Endothelial cell of umbilical vein (primary cell): ENCODE results near the gene PAX5. TPM values are rescaled to one million over a fixed set of nuclear protein-coding genes. Genes with fewer than 3 reads are reported as not detected.

ENCODE experiments used
- BruUV-seq: library from RNA; stranded (reverse); fragments of 400-500 nt; replicated peaks from 2 replicates; lab custom pipeline; 2021; lab: Mats Ljungman, UMichigan
- CTCF ChIA-PET: fragments of 300-600, 350-600 bp; sonication (Branson Sonifier 250); formaldehyde crosslinking; loops from one replicate; lab custom pipeline; 2021; ENCODE audit warnings: antibody characterized with exemption, inconsistent platforms; lab: Charles Lee
- POLR2A ChIA-PET: fragments of 300-600, 350-600 bp; sonication (Branson Sonifier 250); formaldehyde crosslinking; loops from one replicate; lab custom pipeline; 2021; ENCODE audit warnings: antibody characterized with exemption, inconsistent platforms; lab: Charles Lee
- DNase-seq: peaks from one replicate; pipeline ENCODE4 v3.0.0-alpha.2; 2011; ENCODE audit warnings: low read depth, low spot score
- FAIRE-seq: peaks from 2 replicates; lab custom pipeline; 2011; peaks lifted over from hg19 to GRCh38; lab: Jason Lieb, UNC
- H2AFZ ChIP-seq: 2 replicates; pipeline ENCODE4 v1.6.0; 2012; ENCODE audit warnings: low read depth, low read length, control low read depth, inconsistent platforms
- H3K27ac ChIP-seq: 2 replicates; pipeline ENCODE4 v1.5.1; 2011; ENCODE audit warnings: low read depth, mild to moderate bottlenecking, control low read depth, low read length, moderate library complexity; ENCODE audit not compliant: insufficient read depth
- H3K27me3 ChIP-seq, 2 experiments: 2 replicates each; pipeline versions ENCODE4 v1.6.0 to v1.6.1; 2011; ENCODE audit warnings: low read length in 2 of 2, mixed read lengths in 1 of 2; ENCODE audit not compliant: control insufficient read depth in 2 of 2, insufficient read depth in 2 of 2
- H3K36me3 ChIP-seq, 2 experiments: 2 replicates in 1 of 2; 3 replicates in 1 of 2; pipeline ENCODE4 v1.5.1; 2011; ENCODE audit warnings: low read length in 2 of 2, mild to moderate bottlenecking in 1 of 2, moderate library complexity in 1 of 2; ENCODE audit not compliant: control insufficient read depth in 2 of 2, insufficient read depth in 2 of 2; ENCODE audit errors: extremely low read depth in 1 of 2
- H3K4me1 ChIP-seq: 3 replicates; pipeline ENCODE4 v1.5.1; 2011; ENCODE audit warnings: mild to moderate bottlenecking, low read length; ENCODE audit not compliant: control insufficient read depth, insufficient read depth; ENCODE audit errors: extremely low read depth
- H3K4me2 ChIP-seq: 2 replicates; pipeline ENCODE4 v1.6.1; 2011; ENCODE audit warnings: low read length, control low read depth, mixed read lengths; ENCODE audit not compliant: insufficient read depth
- H3K4me3 ChIP-seq, 3 experiments: fragments of 200-600 bp in 1 of 3; sonication (generic), shearing (Covaris generic) in 1 of 3; replicated peaks in 1 of 3; 2 replicates each; pipeline ENCODE4 v1.5.1; 2011 to 2016; ENCODE audit warnings: control low read depth in 3 of 3, low read length in 3 of 3, mild to moderate bottlenecking in 2 of 3, inconsistent platforms in 1 of 3, low read depth in 1 of 3, moderate library complexity in 1 of 3; ENCODE audit not compliant: insufficient read depth in 1 of 3
- H3K79me2 ChIP-seq: 2 replicates; pipeline ENCODE4 v1.6.0; 2012; ENCODE audit warnings: low read length, inconsistent platforms; ENCODE audit not compliant: control insufficient read depth, insufficient read depth
- H3K9ac ChIP-seq: replicated peaks from 2 replicates; pipeline ENCODE3; 2011; ENCODE audit warnings: low read length, control low read depth; ENCODE audit not compliant: insufficient read depth; ENCODE audit errors: extremely low read depth
- H3K9me1 ChIP-seq: replicated peaks from 3 replicates; pipeline ENCODE4 v1.6.0; 2011; ENCODE audit warnings: mild to moderate bottlenecking, low read length; ENCODE audit not compliant: control insufficient read depth, insufficient read depth; ENCODE audit errors: extremely low read depth
- H3K9me3 ChIP-seq: replicated peaks from 2 replicates; pipeline ENCODE4 v1.5.1; 2012; ENCODE audit warnings: low read length, inconsistent platforms; ENCODE audit not compliant: control insufficient read depth, insufficient read depth
- H4K20me1 ChIP-seq: replicated peaks from 2 replicates; pipeline ENCODE3; 2011; ENCODE audit warnings: mild to moderate bottlenecking, low read length; ENCODE audit not compliant: control insufficient read depth, insufficient read depth; ENCODE audit errors: extremely low read depth
- EZH2 ChIP-seq: IDR thresholded peaks from 2 replicates; pipeline ENCODE4 v1.6.1; 2012; ENCODE audit warnings: borderline replicate concordance, low read depth, mild to moderate bottlenecking, moderate library complexity, low read length, inconsistent platforms; ENCODE audit not compliant: severe bottlenecking
- FOS ChIP-seq: IDR thresholded peaks from 2 replicates; pipeline ENCODE4 v1.6.1; 2011; ENCODE audit warnings: mild to moderate bottlenecking, low read length, moderate library complexity, borderline replicate concordance; ENCODE audit not compliant: insufficient read depth
- GATA2 ChIP-seq: IDR thresholded peaks from 2 replicates; pipeline ENCODE4 v1.7.0; 2011; ENCODE audit warnings: low read depth, mild to moderate bottlenecking, moderate library complexity, mixed read lengths, low read length; ENCODE audit not compliant: insufficient read length, insufficient read depth
- JUN ChIP-seq: IDR thresholded peaks from 2 replicates; pipeline ENCODE4 v1.6.1; 2011; ENCODE audit warnings: borderline replicate concordance, low read depth; ENCODE audit not compliant: insufficient read length, insufficient read depth
- MYC ChIP-seq: IDR thresholded peaks from one replicate; pipeline ENCODE4 v1.6.1; 2011; ENCODE audit warnings: mild to moderate bottlenecking, low read depth, low read length
- POLR2A ChIP-seq: IDR thresholded peaks from 2 replicates; pipeline ENCODE4 v1.6.1; 2012; ENCODE audit warnings: low read depth, mild to moderate bottlenecking, control low read depth, low read length
- POLR2AphosphoS5 ChIP-seq: IDR thresholded peaks from 2 replicates; pipeline ENCODE4 v1.6.1; 2012; ENCODE audit warnings: low read depth, mild to moderate bottlenecking, control low read depth, low read length, moderate library complexity; ENCODE audit not compliant: insufficient read depth
- dilution Hi-C: fragments of 300-500 bp; cut with MboI; formaldehyde crosslinking; loops from one replicate; pipeline ENCODE4 v1.15.0; 2019; ENCODE audit warnings: low sequenced_read_pairs; ENCODE audit not compliant: extremely low pct_ligation_motif_present
- intact Hi-C: fragments of 100-400 bp; cut with micrococcal nuclease; formaldehyde crosslinking; loops from one replicate; pipeline ENCODE4 v1.10.0; 2022
- polyA plus RNA-seq, 4 experiments: library from polyadenylated mRNA; depleted of rRNA in 3 of 4; stranded (reverse) in 3 of 4; unstranded in 1 of 4; fragments of >200 nt; gene quantifications; 2 replicates each; pipeline versions ENCODE4 v1.2.1 to v1.2.3, GENCODE V29; 2011 to 2012; ENCODE audit warnings: missing spikeins in 1 of 4
- total RNA-seq: library from RNA; stranded (reverse); gene quantifications from 2 replicates; pipeline ENCODE4 v1.2.3, GENCODE V29; 2021
- TF ChIP-seq, protein P1 (sequence below), 2 donors: IDR thresholded peaks; 1 replicate in 1 of 2; 2 replicates in 1 of 2; pipeline ENCODE4 v1.5.1; 2011; ENCODE audit warnings: low read length in 2 of 2, mild to moderate bottlenecking in 2 of 2, moderate library complexity in 2 of 2, control low read depth in 1 of 2, inconsistent platforms in 1 of 2, low read depth in 1 of 2; ENCODE audit not compliant: insufficient read depth in 1 of 2; ENCODE audit errors: extremely low read depth in 1 of 2
- TF ChIP-seq, protein P2 (sequence below): IDR thresholded peaks from 2 replicates; pipeline ENCODE4 v1.6.1; 2011; ENCODE audit not compliant: insufficient read depth, insufficient read length

PAX5 gene
- total and polyA plus RNA-seq, 2 donors (not counting 3 experiments of a cell fraction or from before 2014, with no cell fraction given) = not detected

DNA sequence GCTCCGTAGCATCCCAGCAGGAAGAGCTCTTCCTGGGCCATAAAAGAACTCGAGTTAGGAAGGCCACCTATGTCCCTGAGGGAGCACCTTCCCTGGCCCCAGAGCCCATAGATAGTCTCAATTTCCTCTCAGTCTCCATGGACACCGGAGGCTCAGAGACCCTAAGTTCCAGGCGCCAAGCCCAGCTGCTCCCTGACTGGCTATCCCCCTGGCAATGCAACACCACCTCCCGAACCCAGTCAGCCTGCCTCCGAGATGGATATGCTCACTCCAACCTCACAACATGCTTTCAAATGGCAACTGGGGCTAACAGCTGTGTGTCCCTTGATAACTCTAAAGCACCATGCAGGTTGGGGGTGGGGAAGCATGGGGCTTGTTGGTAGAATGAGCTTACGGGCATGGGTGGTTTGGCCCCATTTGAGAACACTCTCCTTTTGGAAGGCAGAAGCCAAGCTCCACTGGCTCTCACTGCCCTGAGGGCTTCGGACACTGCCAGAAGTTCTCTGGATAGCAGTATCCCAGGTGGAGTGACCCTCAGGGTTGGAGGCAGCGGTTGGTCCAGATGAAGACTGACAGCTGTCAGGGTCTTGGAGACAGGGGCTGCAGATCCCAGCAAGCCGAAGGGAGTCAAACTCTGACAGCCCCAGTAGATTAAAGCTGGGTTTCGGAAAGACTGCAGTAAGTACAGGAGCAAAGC lies 165.3 kb downstream of the PAX5 start:
- Histone ChIP-seq H3K9me3 (no peaks in the 10 kb centered on the region), H2AFZ (no peak overlapping the region), H3K4me2 (no peak overlapping the region), H3K4me1 (no peaks in the 10 kb centered on the region), H3K4me3 (no peak overlapping the region), H3K27ac (no peak overlapping the region), H3K27me3 (peaks cover 19 to 22% of the 10 kb centered on the region in 2 experiments), H4K20me1 (no peaks in the 10 kb centered on the region), H3K79me2 (no peaks in the 10 kb centered on the region), H3K9ac (no peak overlapping the region), H3K36me3 (no peaks in the 10 kb centered on the region), H3K9me1 (no peaks in the 10 kb centered on the region)
- no TSS peak for BruUV-seq
- intact Hi-C loops (loop anchor here (10.0 kb wide), 1 partner anchor 234 kb away; no protein-coding TSS in a partner anchor), dilution Hi-C loops (no loop called here)
- FAIRE-seq (no peak), DNase-seq (no peak)
- ChIA-PET POLR2A (no interaction called here), CTCF (interaction anchor here (1.0 kb wide), 1 partner anchor 13 kb away, joined by 3 read pairs; no protein-coding TSS in a partner anchor)
- TF ChIP-seq MYC (no peak), EZH2 (no peak), POLR2AphosphoS5 (no peak), FOS (no peak), GATA2 (no peak), POLR2A (no peak), JUN (no peak)
- TF ChIP-seq, protein P1, sequence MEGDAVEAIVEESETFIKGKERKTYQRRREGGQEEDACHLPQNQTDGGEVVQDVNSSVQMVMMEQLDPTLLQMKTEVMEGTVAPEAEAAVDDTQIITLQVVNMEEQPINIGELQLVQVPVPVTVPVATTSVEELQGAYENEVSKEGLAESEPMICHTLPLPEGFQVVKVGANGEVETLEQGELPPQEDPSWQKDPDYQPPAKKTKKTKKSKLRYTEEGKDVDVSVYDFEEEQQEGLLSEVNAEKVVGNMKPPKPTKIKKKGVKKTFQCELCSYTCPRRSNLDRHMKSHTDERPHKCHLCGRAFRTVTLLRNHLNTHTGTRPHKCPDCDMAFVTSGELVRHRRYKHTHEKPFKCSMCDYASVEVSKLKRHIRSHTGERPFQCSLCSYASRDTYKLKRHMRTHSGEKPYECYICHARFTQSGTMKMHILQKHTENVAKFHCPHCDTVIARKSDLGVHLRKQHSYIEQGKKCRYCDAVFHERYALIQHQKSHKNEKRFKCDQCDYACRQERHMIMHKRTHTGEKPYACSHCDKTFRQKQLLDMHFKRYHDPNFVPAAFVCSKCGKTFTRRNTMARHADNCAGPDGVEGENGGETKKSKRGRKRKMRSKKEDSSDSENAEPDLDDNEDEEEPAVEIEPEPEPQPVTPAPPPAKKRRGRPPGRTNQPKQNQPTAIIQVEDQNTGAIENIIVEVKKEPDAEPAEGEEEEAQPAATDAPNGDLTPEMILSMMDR (IDR thresholded peaks at IDR 0.05; ENCODE audit: extremely low read depth in 1 of 2, insufficient read depth in 1 of 2, low read depth in 1 of 2, low read length in 2 of 2) = no peak
- TF ChIP-seq, protein P2, sequence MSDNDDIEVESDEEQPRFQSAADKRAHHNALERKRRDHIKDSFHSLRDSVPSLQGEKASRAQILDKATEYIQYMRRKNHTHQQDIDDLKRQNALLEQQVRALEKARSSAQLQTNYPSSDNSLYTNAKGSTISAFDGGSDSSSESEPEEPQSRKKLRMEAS = no peak
